OCI-LY1 (cell line): ENCODE results near the gene ARID3B.

Experiments used
- CTCF ChIP-seq: fragments of 200-600 bp; sonication (generic), shearing (Covaris generic); IDR thresholded peaks from 2 replicates; pipeline ENCODE4 v1.5.1; 2017; ENCODE audit warnings: mild to moderate bottlenecking, antibody characterized with exemption, low read length, moderate library complexity, mixed read lengths
- EZH2 ChIP-seq: fragments of 200-600 bp; sonication (generic), shearing (Covaris generic); IDR thresholded peaks from 2 replicates; pipeline ENCODE4 v1.8.0; 2017; ENCODE audit warnings: borderline replicate concordance, mixed run types, mild to moderate bottlenecking, antibody characterized with exemption, low read length, moderate library complexity, mixed read lengths

DNA sequence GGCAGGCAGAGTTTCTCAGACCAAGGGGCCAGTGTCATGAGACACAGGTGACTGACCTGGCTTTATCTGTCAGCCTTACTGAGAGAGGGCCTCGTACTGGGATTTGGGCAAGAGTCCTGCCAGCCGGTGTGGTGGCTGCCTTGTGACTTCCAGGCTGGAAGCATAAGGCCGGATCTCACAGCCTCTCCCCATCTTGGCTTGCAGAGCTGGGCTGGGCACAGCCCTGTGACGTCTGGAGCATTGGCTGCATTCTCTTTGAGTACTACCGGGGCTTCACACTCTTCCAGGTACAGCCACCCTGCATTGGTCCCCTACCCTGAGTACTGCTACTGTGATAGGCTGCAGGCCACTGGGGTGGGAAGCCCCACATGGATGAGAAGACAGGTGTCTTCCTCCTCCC lies 86.7 kb downstream of the ARID3B start:
- TF ChIP-seq CTCF: no peak
- TF ChIP-seq EZH2: no peak
